Omental fat pad (tissue), 4 donors: ENCODE measurements around the gene GLB1L2. TPM values are rescaled to one million over a fixed set of nuclear protein-coding genes. Genes with fewer than 3 reads are reported as not detected.

Experiments used
- ATAC-seq: fragments of 150-250 bp; one replicate; pipeline ENCODE4 v1.9.1; 2016; ENCODE audit warnings: mild to moderate bottlenecking, moderate library complexity; ENCODE audit not compliant: low FRiP score
- DNase-seq: peaks from one replicate; pipeline ENCODE4 v3.0.0-alpha.2; 2019; ENCODE audit warnings: low spot score
- CTCF ChIP-seq, 3 donors: fragments of 450-650 bp; IDR thresholded peaks; one replicate each; pipeline ENCODE4 v1.5.1; 2016 to 2017; ENCODE audit warnings: antibody characterized with exemption in 3 of 3, mild to moderate bottlenecking in 3 of 3, moderate library complexity in 2 of 3
- total RNA-seq, 4 donors: library from RNA; depleted of rRNA; stranded (reverse); fragments of >200 nt; gene quantifications; one replicate each; pipeline ENCODE4 v1.1.0, GENCODE V29; 2016

GLB1L2 gene
- total RNA-seq, 4 donors from 2014 or later, result 1.8 to 5.5 (median 2.4) TPM

- no peak for DNase-seq
- ATAC-seq, result no peak
- no peak for TF ChIP-seq CTCF (IDR thresholded peaks at IDR 0.05)
Observed at GRCh38 chr11:134289167-134289566, 42.6 kb upstream of the GLB1L2 start.

GRCh38 chr11:134289789-134290188 lies 42.0 kb upstream of the GLB1L2 start:
- no peak for DNase-seq
- no peak for ATAC-seq

GRCh38 chr11:134290646-134291045 lies 41.1 kb upstream of the GLB1L2 start:
- DNase-seq, result no peak
- no peak for ATAC-seq
- no peak for TF ChIP-seq CTCF (IDR thresholded peaks at IDR 0.05)

More at GRCh38 chr11:134289789-134290188, 42.0 kb upstream of the GLB1L2 start:
- TF ChIP-seq CTCF (IDR thresholded peaks at IDR 0.05), result no peak

- ATAC-seq (no peak), DNase-seq (no peak)
- TF ChIP-seq CTCF (IDR thresholded peaks at IDR 0.05), result no peak
Observed at GRCh38 chr11:134291196-134291595, 40.6 kb upstream of the GLB1L2 start.

- ATAC-seq (no peak), DNase-seq (no peak)
- no peak for TF ChIP-seq CTCF (IDR thresholded peaks at IDR 0.05)
Observed at GRCh38 chr11:134292661-134293060, 39.1 kb upstream of the GLB1L2 start.

- no peak for TF ChIP-seq CTCF (IDR thresholded peaks at IDR 0.05)
- DNase-seq (no peak), ATAC-seq (no peak)
Observed at GRCh38 chr11:134293119-134294113, 38.4 kb upstream of the GLB1L2 start.

GRCh38 chr11:134294664-134295063 lies 37.1 kb upstream of the GLB1L2 start:
- ATAC-seq (no peak), DNase-seq (no peak)
- no peak for TF ChIP-seq CTCF (IDR thresholded peaks at IDR 0.05)
